ENCODE data around the gene LACC1.

- TF ChIP-seq CTCF (IDR thresholded peaks at IDR 0.05; ENCODE audit: low read depth, low read length) (no peak), POLR2A (IDR thresholded peaks at IDR 0.05; ENCODE audit: extremely low read depth, insufficient read length) (no peak)
These were observed 14.7 kb downstream of the LACC1 start for GRCh38 chr13:43894438-43894837.

Data from NB4 (cell line).